HepG2 (cell line): ENCODE results near the gene FADD. TPM values are rescaled to one million over a fixed set of nuclear protein-coding genes. Genes with fewer than 3 reads are reported as not detected.

Source experiments
- ATAC-seq: fragments of 200-7000 bp; cut with Tn5 transposase; 3 replicates; pipeline ENCODE4 v1.9.1; 2020; ENCODE audit warnings: mild to moderate bottlenecking, moderate library complexity
- BruUV-seq: library from RNA; stranded (reverse); fragments of 400-500 nt; replicated peaks from 2 replicates; lab custom pipeline; 2021; lab: Mats Ljungman, UMichigan
- CTCF ChIA-PET: fragments of 300-600 bp; formaldehyde crosslinking; extraction: SDS; loops from one replicate; lab custom pipeline; 2021; ENCODE audit warnings: low total read pairs, inconsistent platforms, low intra/inter-chr PET ratio; lab: Yijun Ruan, JAX
- POLR2A ChIA-PET: fragments of 350-600 bp; sonication (Branson Sonifier 250); formaldehyde crosslinking; loops from one replicate; lab custom pipeline; 2020; ENCODE audit warnings: antibody characterized with exemption, inconsistent platforms; lab: Yijun Ruan, JAX
- DNase-seq: peaks from one replicate; pipeline ENCODE4 v3.0.0-alpha.2; 2015; ENCODE audit warnings: low spot score
- FAIRE-seq: peaks from 3 replicates; lab custom pipeline; 2011; peaks lifted over from hg19 to GRCh38; lab: Jason Lieb, UNC
- H2AFZ ChIP-seq: one replicate; pipeline ENCODE4 v1.6.1; 2011; ENCODE audit warnings: low read length, inconsistent platforms
- H3K27ac ChIP-seq: fragments of 300-600 bp; 3 replicates; pipeline ENCODE4 v1.8.0; 2011; ENCODE audit warnings: mixed run types, mild to moderate bottlenecking, mixed read lengths, low read length, inconsistent platforms; ENCODE audit not compliant: insufficient read depth; ENCODE audit errors: extremely low read length
- H3K27me3 ChIP-seq, 2 experiments: fragments of 200-600 bp in 1 of 2; 2 replicates in 1 of 2; 3 replicates in 1 of 2; pipeline versions ENCODE4 v1.6.0 to v1.8.0; 2011; ENCODE audit warnings: low read length in 2 of 2, mild to moderate bottlenecking in 2 of 2, moderate library complexity in 2 of 2, inconsistent platforms in 1 of 2; ENCODE audit not compliant: insufficient read depth in 2 of 2, control insufficient read depth in 1 of 2
- H3K36me3 ChIP-seq, 2 experiments: fragments of 200-600 bp in 1 of 2; replicated peaks in 1 of 2; 2 replicates in 1 of 2; 3 replicates in 1 of 2; pipeline versions ENCODE4 v1.5.1 to v1.8.0; 2011; ENCODE audit warnings: low read length in 2 of 2, inconsistent platforms in 1 of 2; ENCODE audit not compliant: insufficient read depth in 2 of 2, control insufficient read depth in 1 of 2
- H3K4me1 ChIP-seq: 2 replicates; pipeline ENCODE4 v1.5.1; 2012; ENCODE audit warnings: low read length, inconsistent platforms; ENCODE audit not compliant: insufficient read depth
- H3K4me2 ChIP-seq: 2 replicates; pipeline ENCODE4 v1.6.0; 2011; ENCODE audit warnings: low read depth, low read length, inconsistent platforms
- H3K4me3 ChIP-seq, 3 experiments: fragments of 200-600 bp in 1 of 3; sonication (generic), shearing (Covaris generic) in 1 of 3; replicated peaks in 1 of 3; 2 replicates each; pipeline ENCODE4 v1.5.1; 2011 to 2016; ENCODE audit warnings: low read length in 3 of 3, inconsistent platforms in 2 of 3, low read depth in 2 of 3, mild to moderate bottlenecking in 2 of 3, control low read depth in 1 of 3, mixed read lengths in 1 of 3; ENCODE audit not compliant: insufficient read depth in 1 of 3
- H3K79me2 ChIP-seq: one replicate; pipeline ENCODE4 v1.6.1; 2011; ENCODE audit warnings: low read length, inconsistent platforms; ENCODE audit not compliant: insufficient read depth
- H3K9ac ChIP-seq: 2 replicates; pipeline ENCODE4 v1.6.0; 2011; ENCODE audit warnings: mild to moderate bottlenecking, low read depth, low read length, inconsistent platforms; ENCODE audit not compliant: insufficient read depth
- H3K9me3 ChIP-seq: 2 replicates; pipeline ENCODE4 v1.5.1; 2012; ENCODE audit warnings: mild to moderate bottlenecking, low read length
- H4K20me1 ChIP-seq: 2 replicates; pipeline ENCODE4 v1.6.0; 2011; ENCODE audit warnings: inconsistent platforms, mild to moderate bottlenecking, low read length, moderate library complexity; ENCODE audit not compliant: insufficient read depth
- CEBPB ChIP-seq: IDR thresholded peaks from 2 replicates; pipeline ENCODE4 v1.6.1; 2011; ENCODE audit warnings: low read depth, low read length, improper control_type of control experiment, borderline replicate concordance
- ETV5 ChIP-seq: IDR thresholded peaks from 2 replicates; pipeline ENCODE4 v1.6.1; 2018; ENCODE audit warnings: missing biosample characterization, missing genetic modification reagents, inconsistent platforms, borderline replicate concordance
- SOX6 ChIP-seq, 2 experiments: fragments of 450-650 bp in 1 of 2; sonication (generic) in 1 of 2; formaldehyde crosslinking in 1 of 2; IDR thresholded peaks; 2 replicates each; pipeline versions ENCODE4 v1.4.0 to v1.6.1; 2017 to 2020; ENCODE audit warnings: antibody characterized with exemption in 1 of 2, mild to moderate bottlenecking in 1 of 2, missing genetic modification reagents in 1 of 2
- STAT5B ChIP-seq: sonication (generic); formaldehyde crosslinking; IDR thresholded peaks from 2 replicates; pipeline ENCODE4 v1.4.0; 2020; ENCODE audit warnings: missing genetic modification reagents
- ZNF616 ChIP-seq: sonication (generic); formaldehyde crosslinking; IDR thresholded peaks from 2 replicates; pipeline ENCODE4 v1.5.0; 2020; ENCODE audit warnings: low read depth, mild to moderate bottlenecking, missing genetic modification reagents
- ZSCAN30 ChIP-seq: sonication (generic); formaldehyde crosslinking; IDR thresholded peaks from 2 replicates; pipeline ENCODE4 v1.5.0; 2020; ENCODE audit warnings: mild to moderate bottlenecking, missing genetic modification reagents
- WGBS: methylation state at CpG from one replicate; pipeline ENCODE4 v1.1.6; 2017; ENCODE audit warnings: low lambda C conversion rate; 5-methylcytosine and 5-hydroxymethylcytosine counted together
- in situ Hi-C: cut with HindIII; loops from 2 replicates; pipeline ENCODE4 v1.10.0; 2017; ENCODE audit warnings: low pct_unique_long_range_greater_than_20kb; ENCODE audit not compliant: extremely low pct_ligation_motif_present
- intact Hi-C: fragments of 100-400 bp; cut with micrococcal nuclease; formaldehyde crosslinking; loops from one replicate; pipeline ENCODE4 v1.10.0; 2022; ENCODE audit not compliant: unreplicated experiment
- polyA plus RNA-seq, 8 experiments: library from polyadenylated mRNA; depleted of rRNA in 3 of 8; stranded (reverse) in 7 of 8; unstranded in 1 of 8; fragments of >200 nt; fragmentation: Illumina TruSeq in 4 of 8; extraction: Trizol in 4 of 8; gene quantifications; 2 replicates each; pipeline versions ENCODE4 v1.2.1 to v1.2.3, GENCODE V29; 2011 to 2016; ENCODE audit warnings: low read depth in 4 of 8, missing spikeins in 1 of 8, mixed read lengths in 1 of 8; ENCODE audit not compliant: insufficient read depth in 1 of 8
- total RNA-seq, 5 experiments: library from RNA; depleted of rRNA; stranded (reverse); fragments of >200 nt; fragmentation: Illumina TruSeq; extraction: Trizol; gene quantifications; 2 replicates each; pipeline ENCODE4 v1.2.3, GENCODE V29; 2016; ENCODE audit warnings: low read depth in 1 of 5
- TF ChIP-seq, protein P1 (sequence below): sonication (generic); formaldehyde crosslinking; IDR thresholded peaks from 2 replicates; pipeline ENCODE4 v1.4.0; 2020; ENCODE audit warnings: mild to moderate bottlenecking, missing genetic modification reagents

Gene FADD
- total and polyA plus RNA-seq, 2 of the 13 experiments (the other 11 are each of a cell fraction or from before 2014, with no cell fraction given) = 14.2 to 22.2 TPM

GRCh38 chr11:70220136-70220535 is 17.0 kb downstream of the FADD start:
- Histone ChIP-seq H3K27me3 (peaks cover 0 to 12% of the 10 kb centered on the region in 2 experiments; a peak in 2 of 5 replicates), H3K9me3 (no peaks in the 10 kb centered on the region), H3K36me3 (no peaks in the 10 kb centered on the region), H4K20me1 (no peaks in the 10 kb centered on the region), H3K4me2 (no peak overlapping the region; the same call in 1 of the 2 replicates), H3K9ac (no peak overlapping the region), H3K79me2 (no peaks in the 10 kb centered on the region), H3K27ac (no peak overlapping the region), H3K4me3 (no peak overlapping the region), H3K4me1 (peaks cover 21% of the 10 kb centered on the region; the same call in 1 of the 2 replicates), H2AFZ (no peak overlapping the region)
- FAIRE-seq (no peak), ATAC-seq (peak; percentile 43), DNase-seq (no peak)
- WGBS = 10% methylated on average over 3 of the region's 3 CpGs
- TF ChIP-seq ZNF616 (CRISPR knock-in tag) (no peak), STAT5B (no peak), ETV5 (no peak), ZSCAN30 (CRISPR knock-in tag) (no peak), CEBPB (peak; percentile 58; the same call in 1 of the 2 replicates), SOX6 (IDR thresholded peaks at IDR 0.05) (no peak), SOX6 (CRISPR knock-in tag; IDR thresholded peaks at IDR 0.05) (peak; percentile 29; the same call in 1 of the 2 replicates)
- TF ChIP-seq, protein P1, sequence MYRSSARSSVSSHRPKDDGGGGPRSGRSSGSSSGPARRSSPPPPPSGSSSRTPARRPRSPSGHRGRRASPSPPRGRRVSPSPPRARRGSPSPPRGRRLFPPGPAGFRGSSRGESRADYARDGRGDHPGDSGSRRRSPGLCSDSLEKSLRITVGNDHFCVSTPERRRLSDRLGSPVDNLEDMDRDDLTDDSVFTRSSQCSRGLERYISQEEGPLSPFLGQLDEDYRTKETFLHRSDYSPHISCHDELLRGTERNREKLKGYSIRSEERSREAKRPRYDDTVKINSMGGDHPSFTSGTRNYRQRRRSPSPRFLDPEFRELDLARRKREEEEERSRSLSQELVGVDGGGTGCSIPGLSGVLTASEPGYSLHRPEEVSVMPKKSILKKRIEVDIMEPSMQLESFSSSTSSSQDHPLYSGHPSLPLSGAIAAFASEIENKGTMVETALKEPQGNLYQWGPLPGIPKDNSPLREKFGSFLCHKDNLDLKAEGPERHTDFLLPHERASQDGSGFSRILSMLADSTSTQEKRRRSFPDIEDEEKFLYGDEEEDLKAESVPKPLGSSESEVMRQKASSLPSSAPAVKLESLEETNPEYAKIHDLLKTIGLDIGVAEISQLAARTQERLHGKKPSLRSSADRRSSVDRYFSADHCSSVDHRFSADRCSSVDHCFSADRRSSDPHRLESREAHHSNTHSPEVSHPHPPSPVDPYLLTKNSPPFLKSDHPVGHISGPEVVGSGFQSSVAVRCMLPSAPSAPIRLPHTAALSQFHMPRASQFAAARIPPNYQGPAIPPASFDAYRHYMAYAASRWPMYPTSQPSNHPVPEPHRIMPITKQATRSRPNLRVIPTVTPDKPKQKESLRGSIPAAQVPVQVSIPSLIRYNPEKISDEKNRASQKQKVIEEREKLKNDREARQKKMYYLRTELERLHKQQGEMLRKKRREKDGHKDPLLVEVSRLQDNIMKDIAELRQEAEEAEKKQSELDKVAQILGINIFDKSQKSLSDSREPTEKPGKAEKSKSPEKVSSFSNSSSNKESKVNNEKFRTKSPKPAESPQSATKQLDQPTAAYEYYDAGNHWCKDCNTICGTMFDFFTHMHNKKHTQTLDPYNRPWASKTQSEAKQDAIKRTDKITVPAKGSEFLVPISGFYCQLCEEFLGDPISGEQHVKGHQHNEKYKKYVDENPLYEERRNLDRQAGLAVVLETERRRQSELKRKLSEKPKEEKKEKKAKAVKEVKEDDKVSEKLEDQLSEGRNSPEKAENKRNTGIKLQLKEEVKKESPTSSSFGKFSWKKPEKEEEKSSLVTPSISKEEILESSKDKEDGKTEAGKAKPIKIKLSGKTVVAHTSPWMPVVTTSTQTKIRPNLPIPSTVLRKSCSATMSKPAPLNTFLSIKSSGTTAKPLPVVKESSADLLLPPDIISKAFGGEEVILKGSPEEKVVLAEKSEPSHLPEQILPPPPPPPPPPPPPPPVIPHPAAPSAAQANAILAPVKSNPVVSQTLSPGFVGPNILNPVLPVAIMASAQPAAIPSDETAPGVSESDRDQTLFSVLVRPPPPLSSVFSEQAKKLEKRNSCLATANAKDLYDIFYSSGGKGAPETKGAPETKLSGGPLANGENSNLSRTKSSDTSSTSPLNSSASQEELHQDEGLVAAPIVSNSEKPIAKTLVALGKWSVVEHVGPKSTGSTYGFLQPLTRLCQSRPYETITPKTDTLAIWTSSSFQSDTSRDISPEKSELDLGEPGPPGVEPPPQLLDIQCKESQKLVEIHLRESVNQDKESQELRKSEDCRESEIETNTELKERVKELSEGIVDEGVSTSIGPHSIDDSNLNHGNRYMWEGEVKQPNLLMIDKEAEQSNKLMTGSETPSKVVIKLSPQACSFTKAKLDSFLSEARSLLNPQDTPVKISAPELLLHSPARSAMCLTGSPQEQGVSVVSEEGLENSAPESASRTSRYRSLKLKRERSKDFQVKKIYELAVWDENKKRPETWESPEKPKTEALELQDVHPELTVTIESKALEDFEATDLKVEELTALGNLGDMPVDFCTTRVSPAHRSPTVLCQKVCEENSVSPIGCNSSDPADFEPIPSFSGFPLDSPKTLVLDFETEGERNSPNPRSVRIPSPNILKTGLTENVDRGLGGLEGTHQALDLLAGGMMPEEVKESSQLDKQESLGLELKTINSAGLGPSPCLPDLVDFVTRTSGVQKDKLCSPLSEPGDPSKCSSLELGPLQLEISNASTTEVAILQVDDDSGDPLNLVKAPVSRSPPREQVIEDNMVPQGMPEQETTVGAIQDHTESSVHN (CRISPR knock-in tag) = no peak
- CTCF ChIA-PET = no interaction called here
- intact Hi-C loops (no loop called here), in situ Hi-C loops (no loop called here)
- BruUV-seq = no TSS peak
- POLR2A ChIA-PET = interaction anchor here (1.1 kb wide), 1 partner anchor 17 kb away, joined by 3 read pairs; the partner anchor contains the start of gene FADD
